Measurements from ENCODE around the gene TNFAIP3. TPM values are rescaled to one million over a fixed set of nuclear protein-coding genes. Genes with fewer than 3 reads are reported as not detected.

Gene TNFAIP3
- total RNA-seq, 4 donors from 2014 or later: 13.4 to 29.9 (median 26.2) TPM

DNA sequence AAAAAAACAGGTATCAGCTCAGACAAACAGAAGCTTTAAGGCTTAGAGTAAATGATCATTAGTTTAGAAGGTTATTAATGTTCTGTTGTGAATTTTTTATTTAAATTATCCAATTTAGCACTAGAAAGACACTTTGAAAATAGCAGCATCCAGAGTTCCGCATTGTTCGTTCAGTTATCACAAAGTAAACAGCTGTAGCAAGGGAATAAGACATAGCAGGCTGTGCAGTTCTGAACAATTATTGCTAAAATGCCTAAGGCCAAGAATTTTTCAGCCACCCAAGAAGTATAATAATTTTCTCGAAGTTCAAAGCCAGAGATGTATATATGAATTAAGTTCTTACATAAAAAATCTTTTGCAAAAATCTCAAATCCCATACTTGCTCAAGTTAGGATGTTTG, 8.0 kb upstream of the TNFAIP3 start:
- TF ChIP-seq POLR2A (IDR thresholded peaks at IDR 0.05): no peak
- TF ChIP-seq, protein P1, sequence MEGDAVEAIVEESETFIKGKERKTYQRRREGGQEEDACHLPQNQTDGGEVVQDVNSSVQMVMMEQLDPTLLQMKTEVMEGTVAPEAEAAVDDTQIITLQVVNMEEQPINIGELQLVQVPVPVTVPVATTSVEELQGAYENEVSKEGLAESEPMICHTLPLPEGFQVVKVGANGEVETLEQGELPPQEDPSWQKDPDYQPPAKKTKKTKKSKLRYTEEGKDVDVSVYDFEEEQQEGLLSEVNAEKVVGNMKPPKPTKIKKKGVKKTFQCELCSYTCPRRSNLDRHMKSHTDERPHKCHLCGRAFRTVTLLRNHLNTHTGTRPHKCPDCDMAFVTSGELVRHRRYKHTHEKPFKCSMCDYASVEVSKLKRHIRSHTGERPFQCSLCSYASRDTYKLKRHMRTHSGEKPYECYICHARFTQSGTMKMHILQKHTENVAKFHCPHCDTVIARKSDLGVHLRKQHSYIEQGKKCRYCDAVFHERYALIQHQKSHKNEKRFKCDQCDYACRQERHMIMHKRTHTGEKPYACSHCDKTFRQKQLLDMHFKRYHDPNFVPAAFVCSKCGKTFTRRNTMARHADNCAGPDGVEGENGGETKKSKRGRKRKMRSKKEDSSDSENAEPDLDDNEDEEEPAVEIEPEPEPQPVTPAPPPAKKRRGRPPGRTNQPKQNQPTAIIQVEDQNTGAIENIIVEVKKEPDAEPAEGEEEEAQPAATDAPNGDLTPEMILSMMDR (IDR thresholded peaks at IDR 0.05): no peak
- DNase-seq (ENCODE audit: low spot score in 2 of 2): no peak
- H3K4me3 ChIP-seq (ENCODE audit: low read depth, poor library complexity, severe bottlenecking): no peak overlapping the region
- intact Hi-C loops (cut with DNase I; ENCODE audit: low total_unique reads): no loop called here
- 75 to 82% methylated on average over 3 of the region's 3 CpGs for WGBS, 2 donors

DNA sequence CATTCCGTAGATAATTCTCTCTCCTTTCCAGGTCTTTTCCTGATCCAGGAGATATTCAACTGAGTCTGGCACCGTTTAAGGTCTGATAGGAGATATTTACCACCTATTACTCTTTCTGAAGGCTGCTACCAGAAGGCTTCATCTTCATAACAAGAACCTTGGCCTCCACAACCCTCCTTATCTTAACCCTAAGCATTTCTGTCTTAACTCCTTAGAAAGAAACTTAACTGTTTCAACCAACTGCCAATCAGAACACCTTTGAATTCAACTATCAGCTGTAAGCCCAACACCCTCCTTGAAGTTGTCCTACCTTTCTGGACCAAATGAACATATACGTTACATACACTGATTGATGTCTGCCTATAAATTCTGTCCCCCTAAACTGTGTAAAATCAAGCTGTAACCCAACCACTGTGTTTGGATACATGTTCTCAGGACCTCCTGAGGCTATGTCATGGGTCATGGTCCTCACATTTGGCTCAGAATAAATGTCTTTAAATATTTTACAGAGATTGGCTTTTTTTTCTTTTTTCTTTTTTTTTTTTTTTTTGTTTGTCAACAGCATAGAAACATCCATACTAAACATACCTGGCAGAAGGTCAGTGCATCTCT, 6.6 kb upstream of the TNFAIP3 start:
- no peak overlapping the region for H3K4me3 ChIP-seq (ENCODE audit: low read depth, poor library complexity, severe bottlenecking)
- intact Hi-C loops (cut with DNase I; ENCODE audit: low total_unique reads): no loop called here
- WGBS, 2 donors: 83 to 86% methylated on average over 3 of the region's 3 CpGs
- TF ChIP-seq POLR2A (IDR thresholded peaks at IDR 0.05): no peak
- TF ChIP-seq, protein P1 (IDR thresholded peaks at IDR 0.05): no peak
- DNase-seq (ENCODE audit: low spot score in 2 of 2): no peak

DNA sequence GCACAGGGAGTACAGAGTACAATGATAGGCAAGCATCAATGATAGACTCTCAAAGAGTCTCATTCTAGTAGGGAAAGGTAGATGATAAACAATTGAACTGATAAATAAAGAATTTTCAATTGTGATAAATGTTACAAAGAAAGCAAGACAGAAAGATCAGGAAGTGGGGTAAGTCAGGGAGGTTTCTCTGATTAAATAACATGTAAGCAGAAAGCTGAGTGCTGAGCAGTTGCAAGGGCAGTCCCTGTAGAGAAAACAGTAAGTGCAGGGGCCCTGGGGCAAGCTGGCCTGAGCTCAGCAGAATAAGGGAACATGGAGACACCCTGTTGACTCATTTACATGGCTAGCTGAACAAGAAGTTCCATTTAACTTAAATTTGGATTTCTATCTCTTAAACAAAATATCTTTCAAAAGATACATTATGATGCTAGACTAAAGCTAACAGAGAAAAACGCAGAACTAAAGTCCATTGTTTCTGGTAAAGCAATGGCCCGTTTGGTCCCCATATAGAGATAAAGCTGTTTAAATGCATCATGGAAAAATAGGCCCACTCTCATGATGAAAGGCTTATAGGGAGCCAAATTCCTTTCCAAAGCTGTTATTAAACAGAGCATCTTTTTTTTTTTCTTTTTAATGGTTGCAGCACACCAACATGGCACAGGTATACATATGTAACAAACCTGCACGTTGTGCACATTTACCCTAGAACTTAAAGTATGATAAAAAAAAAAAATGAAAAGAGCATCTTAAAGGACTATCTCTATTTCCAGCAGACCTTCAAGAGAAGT, 5.3 kb upstream of the TNFAIP3 start:
- intact Hi-C loops (cut with DNase I; ENCODE audit: low total_unique reads): no loop called here
- TF ChIP-seq, protein P1 (IDR thresholded peaks at IDR 0.05): no peak
- TF ChIP-seq POLR2A (IDR thresholded peaks at IDR 0.05): no peak
- 81 to 82% methylated on average over 3 of the region's 3 CpGs for WGBS, 2 donors

DNA sequence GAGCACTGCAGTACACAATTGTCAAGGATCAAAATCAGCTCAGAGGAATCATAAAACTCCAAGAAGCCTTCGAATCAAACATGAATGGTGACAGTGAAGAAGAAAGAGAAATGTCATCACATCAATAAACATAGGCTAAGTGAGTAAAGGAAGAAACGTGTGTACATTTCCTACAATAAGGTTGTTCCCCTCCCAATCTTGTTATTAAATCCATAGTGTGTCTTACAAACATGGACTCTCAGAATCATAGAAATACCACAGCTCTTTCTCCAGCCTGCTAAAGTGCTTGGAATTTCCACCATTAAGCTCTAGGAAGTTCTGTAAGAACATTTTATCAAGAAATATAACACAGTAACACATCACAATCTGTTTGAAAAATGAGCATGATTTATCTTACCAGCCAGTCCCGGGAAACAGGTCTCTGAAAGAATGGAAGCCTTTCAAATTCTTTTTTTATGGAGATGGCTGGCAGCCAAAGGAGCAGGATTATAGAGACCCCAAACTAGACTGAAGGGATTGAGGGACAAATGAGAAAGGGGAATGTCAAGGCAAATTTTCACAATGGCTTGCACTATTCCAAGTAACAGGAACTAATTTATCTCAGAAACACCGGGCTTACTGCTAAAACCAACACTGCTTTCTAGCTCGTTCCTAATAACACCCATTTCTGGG, 4.5 kb upstream of the TNFAIP3 start:
- TF ChIP-seq POLR2A (IDR thresholded peaks at IDR 0.05): no peak
- TF ChIP-seq, protein P1 (IDR thresholded peaks at IDR 0.05): no peak
- 66 to 77% methylated on average over 5 of the region's 5 CpGs for WGBS, 2 donors
- H3K4me3 ChIP-seq (ENCODE audit: low read depth, poor library complexity, severe bottlenecking): no peak overlapping the region
- intact Hi-C loops (cut with DNase I; ENCODE audit: low total_unique reads): no loop called here
- no peak for DNase-seq (ENCODE audit: low spot score in 2 of 2)

More for the DNA sequence above, 5.3 kb upstream of the TNFAIP3 start:
- no peak overlapping the region for H3K4me3 ChIP-seq (ENCODE audit: low read depth, poor library complexity, severe bottlenecking)
- DNase-seq (ENCODE audit: low spot score in 2 of 2): no peak

DNA sequence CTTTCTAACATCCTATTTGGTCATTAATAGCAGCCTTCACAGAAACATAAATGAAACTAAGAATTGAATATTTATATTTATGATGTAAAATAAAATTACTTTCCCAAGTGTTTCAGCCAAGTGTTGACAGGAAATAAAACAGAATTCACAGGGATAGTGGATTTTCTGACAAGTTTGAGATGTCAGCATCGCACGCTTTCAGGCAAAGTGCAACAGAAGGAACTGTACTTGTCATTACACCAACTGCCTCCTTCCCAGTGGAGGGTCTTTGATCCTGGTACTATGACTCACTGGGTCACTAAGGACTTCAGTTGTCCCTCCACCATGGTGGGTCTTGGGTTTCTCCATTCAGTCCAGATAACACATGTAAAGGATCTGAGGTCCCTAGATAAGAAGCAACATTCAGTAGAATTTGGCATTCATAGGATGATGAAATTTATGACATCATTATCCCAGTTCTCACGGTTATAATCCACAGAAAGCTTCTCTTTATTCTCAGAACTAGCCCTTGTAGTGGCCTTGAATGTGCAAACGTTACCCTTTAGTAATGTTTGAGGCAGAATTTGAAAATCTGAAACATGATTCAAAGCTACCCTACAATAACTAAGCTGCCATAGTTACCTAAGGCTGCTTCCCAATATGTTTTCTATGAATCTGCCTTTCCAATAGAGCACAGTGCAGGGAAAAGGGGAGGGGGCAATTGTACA, 3.8 kb upstream of the TNFAIP3 start:
- no peak for TF ChIP-seq POLR2A (IDR thresholded peaks at IDR 0.05)
- TF ChIP-seq, protein P1 (IDR thresholded peaks at IDR 0.05): no peak
- intact Hi-C loops (cut with DNase I; ENCODE audit: low total_unique reads): no loop called here
- 72% methylated on average over 4 of the region's 4 CpGs for WGBS, 2 donors
- no peak overlapping the region for H3K4me3 ChIP-seq (ENCODE audit: low read depth, poor library complexity, severe bottlenecking)
- DNase-seq (ENCODE audit: low spot score in 2 of 2): no peak

Data from lower leg skin (tissue), 4 donors.